HG02610 (cell line): Measurements from ENCODE around the gene CCNB2.
A peak's percentile ranks its signal among the peaks of the same experiment; 100 is the strongest.

Source experiments
- ATAC-seq: cut with Tn5 transposase; IDR thresholded peaks from one replicate; pipeline ENCODE4 v1.9.1; 2021; ENCODE audit warnings: mild to moderate bottlenecking, moderate library complexity; ENCODE audit not compliant: unreplicated experiment

CCNB2 gene

GRCh38 chr15:59165726-59166125 is 60.8 kb downstream of the CCNB2 start:
- peak; percentile 51 for ATAC-seq

DNA sequence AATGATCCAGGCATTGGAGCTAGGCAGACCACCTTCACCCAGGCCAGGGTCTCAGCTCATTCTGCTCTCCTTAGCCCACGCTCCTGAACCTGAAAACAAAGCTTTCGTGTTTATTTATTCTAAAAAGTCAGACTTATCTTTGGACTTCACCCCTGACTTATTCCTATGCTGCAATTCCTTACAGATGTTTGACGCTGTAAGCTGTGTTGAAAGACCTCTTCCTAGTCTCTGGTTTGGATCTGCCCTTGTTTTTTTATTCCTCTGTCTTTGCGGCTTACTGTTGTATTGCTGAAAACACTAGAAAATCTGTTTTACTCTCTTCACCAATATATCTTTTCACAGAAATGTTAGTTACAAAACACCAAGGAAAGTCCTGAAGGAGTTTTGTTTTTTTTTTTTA is 61.2 kb downstream of the CCNB2 start:
- ATAC-seq: no peak

- no peak for ATAC-seq
Observed at GRCh38 chr15:59166601-59167265, 61.8 kb downstream of the CCNB2 start.

- ATAC-seq: no peak
Observed at GRCh38 chr15:59168536-59168935, 63.6 kb downstream of the CCNB2 start.

DNA sequence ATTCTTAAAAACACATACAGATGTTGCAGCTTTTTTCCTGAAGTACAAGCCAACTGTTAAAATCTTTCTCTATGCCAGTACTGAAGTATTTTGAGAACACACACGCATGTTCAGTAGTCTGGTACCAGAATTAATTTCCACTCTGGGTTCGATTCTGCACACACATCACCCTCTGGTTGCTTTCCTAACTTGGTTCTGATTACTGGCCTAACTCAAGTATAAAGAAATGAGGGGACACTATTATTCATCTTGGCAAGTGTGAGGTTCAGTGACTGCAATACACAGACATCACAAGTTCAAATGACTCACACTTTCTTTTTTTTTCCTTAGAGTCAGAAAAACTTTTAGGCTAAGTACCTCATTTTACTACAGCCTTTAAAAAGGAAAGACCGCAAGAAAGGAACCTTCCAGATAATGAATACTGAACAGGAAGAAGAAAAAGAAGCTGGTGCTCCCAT is 64.3 kb downstream of the CCNB2 start:
- no peak for ATAC-seq

DNA sequence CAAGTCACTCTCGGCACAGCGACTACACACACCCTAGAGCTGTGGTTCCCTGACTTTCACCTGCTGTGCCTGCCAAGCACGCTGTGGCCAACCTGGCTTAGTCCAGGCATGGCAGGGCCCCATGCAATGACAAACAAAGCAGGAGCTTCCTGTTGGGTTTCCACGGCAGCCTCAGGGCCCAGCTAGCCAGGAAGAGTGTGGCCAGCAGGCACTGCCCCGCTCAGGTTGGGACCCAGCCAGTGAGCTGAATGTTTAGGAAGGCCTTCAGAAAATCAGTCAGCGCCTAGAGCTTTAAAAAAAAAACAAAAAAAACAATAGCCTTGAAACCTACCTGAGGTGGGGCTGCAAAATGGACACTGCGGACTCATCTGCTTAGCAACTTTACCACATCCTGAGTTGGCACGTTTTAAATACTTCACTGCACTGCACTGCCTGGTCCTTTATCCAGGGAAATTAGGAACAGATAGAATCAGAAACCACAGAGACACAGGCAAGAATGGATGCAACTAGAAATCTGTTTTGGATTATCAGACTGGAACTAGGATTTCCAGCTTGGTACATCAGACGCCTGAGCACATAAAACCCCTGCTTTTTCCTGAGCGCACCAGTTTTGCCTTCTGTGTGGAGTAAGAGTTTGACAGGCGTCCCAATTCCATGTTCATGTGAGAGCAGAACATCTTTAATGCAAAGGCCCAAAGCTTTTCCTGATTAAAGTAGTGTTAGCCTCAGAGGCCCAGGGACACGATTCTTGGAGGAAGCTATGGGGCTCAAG is 65.5 kb downstream of the CCNB2 start:
- ATAC-seq: no peak

- ATAC-seq: no peak
Observed at GRCh38 chr15:59171067-59171397, 66.1 kb downstream of the CCNB2 start.

GRCh38 chr15:59172289-59172901 is 67.4 kb downstream of the CCNB2 start:
- no peak for ATAC-seq

DNA sequence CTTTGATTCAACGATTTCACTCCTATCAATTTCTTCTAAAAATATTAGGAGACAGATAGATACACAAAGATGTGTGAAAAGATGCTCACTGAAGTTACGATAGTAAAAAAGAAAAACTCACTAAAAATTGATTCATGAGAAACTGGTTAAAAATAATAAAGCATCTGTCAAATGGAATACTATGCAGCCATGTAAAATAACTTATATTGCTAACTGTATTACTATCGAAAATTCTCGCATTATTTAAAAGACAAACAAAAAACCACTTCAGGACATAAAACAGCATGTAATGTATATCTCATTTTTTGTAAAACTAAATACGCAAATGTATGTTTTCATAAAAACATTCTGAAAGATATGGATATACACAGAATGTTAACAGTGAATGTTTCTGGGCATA is 68.2 kb downstream of the CCNB2 start:
- ATAC-seq: no peak

- no peak for ATAC-seq
Observed at GRCh38 chr15:59174151-59174834, 69.3 kb downstream of the CCNB2 start.
